DOHH2 (cell line): ENCODE data around the gene COMT.

ENCODE experiments used
- H3F3A ChIP-seq: fragments of 200-600 bp; sonication (generic), shearing (Covaris generic); 2 replicates; pipeline ENCODE4 v1.6.0; 2016; ENCODE audit warnings: antibody characterized with exemption, mild to moderate bottlenecking; ENCODE audit not compliant: control insufficient read depth, insufficient read depth
- H3K27ac ChIP-seq: fragments of 200-600 bp; sonication (generic); 2 replicates; pipeline ENCODE4 v1.5.1; 2014; ENCODE audit warnings: low read depth, mild to moderate bottlenecking, low read length, moderate library complexity
- H3K27me3 ChIP-seq: fragments of 200-600 bp; sonication (generic); 2 replicates; pipeline ENCODE4 v1.6.1; 2014; ENCODE audit warnings: mild to moderate bottlenecking, low read length, mixed read lengths; ENCODE audit not compliant: control insufficient read depth
- H3K36me3 ChIP-seq: fragments of 200-600 bp; sonication (generic); 2 replicates; pipeline ENCODE4 v1.6.1; 2014; ENCODE audit warnings: mild to moderate bottlenecking, low read length, moderate library complexity, mixed read lengths; ENCODE audit not compliant: control insufficient read depth
- H3K4me1 ChIP-seq: fragments of 200-600 bp; sonication (generic); 2 replicates; pipeline ENCODE4 v1.6.1; 2014; ENCODE audit warnings: mild to moderate bottlenecking, low read length, mixed read lengths; ENCODE audit not compliant: control insufficient read depth
- H3K4me2 ChIP-seq: fragments of 200-600 bp; sonication (generic); 2 replicates; pipeline ENCODE4 v1.6.0; 2014; ENCODE audit warnings: mild to moderate bottlenecking, low read length, moderate library complexity
- H3K4me3 ChIP-seq: fragments of 200-600 bp; sonication (generic); 2 replicates; pipeline ENCODE4 v1.5.1; 2014; ENCODE audit warnings: mild to moderate bottlenecking, low read length, mixed read lengths
- H3K79me2 ChIP-seq: fragments of 200-600 bp; sonication (generic); 2 replicates; pipeline ENCODE4 v1.6.1; 2014; ENCODE audit warnings: mild to moderate bottlenecking, low read length, mixed read lengths; ENCODE audit not compliant: control insufficient read depth
- H3K9me2 ChIP-seq: fragments of 200-600 bp; sonication (generic); replicated peaks from 2 replicates; pipeline ENCODE4 v1.6.1; 2014; ENCODE audit warnings: mild to moderate bottlenecking, low read length, mixed read lengths; ENCODE audit not compliant: control insufficient read depth
- H3K9me3 ChIP-seq: fragments of 200-600 bp; sonication (generic); 2 replicates; pipeline ENCODE4 v1.6.1; 2014; ENCODE audit warnings: antibody characterized with exemption, low read length, mixed read lengths; ENCODE audit not compliant: control insufficient read depth, insufficient read depth
- H4K20me1 ChIP-seq: fragments of 200-600 bp; sonication (generic); 2 replicates; pipeline ENCODE4 v1.6.0; 2014; ENCODE audit warnings: low read depth, mild to moderate bottlenecking, antibody characterized with exemption, low read length, moderate library complexity; ENCODE audit not compliant: control insufficient read depth, insufficient read depth
- EZH2phosphoT487 ChIP-seq: fragments of 200-600 bp; sonication (generic); IDR thresholded peaks from 2 replicates; pipeline ENCODE4 v1.6.1; 2017; ENCODE audit warnings: borderline replicate concordance, mild to moderate bottlenecking, antibody characterized with exemption, low read length, moderate library complexity, mixed read lengths
- TF ChIP-seq, protein P1 (sequence below): fragments of 200-600 bp; sonication (generic); IDR thresholded peaks from one replicate; pipeline ENCODE4 v1.5.1; 2014; ENCODE audit warnings: antibody characterized with exemption, mild to moderate bottlenecking, low read depth, low read length; ENCODE audit not compliant: poor library complexity, severe bottlenecking

COMT gene

DNA sequence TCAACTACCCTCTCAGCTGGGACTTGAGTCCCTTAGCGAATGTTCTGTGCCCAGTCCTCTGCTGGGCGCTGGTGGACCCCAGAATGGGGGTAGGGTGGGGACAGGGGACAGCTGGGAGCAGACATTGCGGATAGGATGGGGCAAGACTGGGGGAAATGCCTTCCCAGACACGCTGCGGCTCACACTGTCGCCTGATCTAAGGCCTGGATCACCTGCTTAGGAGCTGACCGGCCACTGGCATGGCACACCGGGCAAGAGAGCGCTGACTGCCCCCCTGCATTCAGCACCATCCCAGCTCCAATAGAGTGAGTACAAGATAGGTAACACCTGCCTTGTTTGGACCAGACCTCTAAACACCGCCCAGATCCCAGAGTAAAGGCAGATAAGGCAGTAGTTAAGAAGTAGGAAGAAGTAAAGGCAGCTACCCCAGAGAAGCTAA lies 73.6 kb downstream of the COMT start:
- H3K4me3 ChIP-seq, result no peak overlapping the region
- H3K27me3 ChIP-seq, result peaks cover 37% of the 10 kb centered on the region
- no peak overlapping the region for H3K27ac ChIP-seq

DNA sequence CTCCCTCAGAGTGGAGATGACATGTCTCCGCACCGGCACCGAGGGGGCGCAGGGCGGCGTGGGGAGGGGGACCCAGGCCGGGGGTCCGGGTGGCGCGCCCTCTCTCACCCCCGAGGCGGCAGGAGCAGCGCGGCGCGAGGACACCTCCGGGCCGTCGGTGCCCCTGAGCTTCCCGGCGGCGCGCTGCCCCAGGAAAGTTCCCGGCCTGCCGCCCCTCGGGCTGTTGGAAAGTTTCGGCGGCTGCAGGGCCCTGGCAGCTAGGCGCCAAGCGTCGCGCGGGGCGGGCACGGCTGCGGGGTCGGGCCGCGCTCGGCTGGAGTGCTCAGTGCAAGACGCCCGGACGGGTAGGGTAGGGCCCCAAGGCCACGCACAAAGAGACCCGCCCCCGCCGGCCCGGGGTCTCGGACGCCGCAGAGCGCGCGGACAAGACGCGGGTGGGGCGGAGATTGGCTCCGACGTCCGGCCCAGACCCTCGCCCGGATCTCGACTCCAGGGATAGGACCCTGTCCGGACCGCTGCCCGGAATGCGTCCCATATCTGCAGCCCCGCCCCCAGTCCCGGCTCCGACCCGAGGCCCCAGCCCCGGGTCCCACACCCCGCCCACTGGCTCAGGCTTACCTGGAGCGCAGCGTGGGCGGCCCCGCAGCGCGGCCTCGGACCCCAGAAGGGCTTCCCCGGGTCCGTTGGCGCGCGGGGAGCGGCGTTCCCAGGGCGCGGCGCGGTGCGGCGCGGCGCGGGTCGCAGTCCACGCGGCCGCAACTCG lies 74.6 kb downstream of the COMT start:
- TF ChIP-seq, protein P1, sequence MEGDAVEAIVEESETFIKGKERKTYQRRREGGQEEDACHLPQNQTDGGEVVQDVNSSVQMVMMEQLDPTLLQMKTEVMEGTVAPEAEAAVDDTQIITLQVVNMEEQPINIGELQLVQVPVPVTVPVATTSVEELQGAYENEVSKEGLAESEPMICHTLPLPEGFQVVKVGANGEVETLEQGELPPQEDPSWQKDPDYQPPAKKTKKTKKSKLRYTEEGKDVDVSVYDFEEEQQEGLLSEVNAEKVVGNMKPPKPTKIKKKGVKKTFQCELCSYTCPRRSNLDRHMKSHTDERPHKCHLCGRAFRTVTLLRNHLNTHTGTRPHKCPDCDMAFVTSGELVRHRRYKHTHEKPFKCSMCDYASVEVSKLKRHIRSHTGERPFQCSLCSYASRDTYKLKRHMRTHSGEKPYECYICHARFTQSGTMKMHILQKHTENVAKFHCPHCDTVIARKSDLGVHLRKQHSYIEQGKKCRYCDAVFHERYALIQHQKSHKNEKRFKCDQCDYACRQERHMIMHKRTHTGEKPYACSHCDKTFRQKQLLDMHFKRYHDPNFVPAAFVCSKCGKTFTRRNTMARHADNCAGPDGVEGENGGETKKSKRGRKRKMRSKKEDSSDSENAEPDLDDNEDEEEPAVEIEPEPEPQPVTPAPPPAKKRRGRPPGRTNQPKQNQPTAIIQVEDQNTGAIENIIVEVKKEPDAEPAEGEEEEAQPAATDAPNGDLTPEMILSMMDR, result no peak
- peak; percentile 83; the same call in 1 of the 2 replicates for TF ChIP-seq EZH2phosphoT487
- peaks cover 37% of the 10 kb centered on the region for H3K27me3 ChIP-seq
- no peak overlapping the region for H3K27ac ChIP-seq

More for the DNA sequence above, 73.6 kb downstream of the COMT start:
- no peak overlapping the region for H3K4me2 ChIP-seq
- H3K4me1 ChIP-seq, result peaks cover 15% of the 10 kb centered on the region
- H3K9me2 ChIP-seq, result no peaks in the 10 kb centered on the region
- H4K20me1 ChIP-seq, result no peaks in the 10 kb centered on the region
- TF ChIP-seq EZH2phosphoT487, result no peak
- no peaks in the 10 kb centered on the region for H3K36me3 ChIP-seq
- H3K79me2 ChIP-seq, result no peaks in the 10 kb centered on the region
- no peaks in the 10 kb centered on the region for H3K9me3 ChIP-seq
- no peaks in the 10 kb centered on the region for H3F3A ChIP-seq

DNA sequence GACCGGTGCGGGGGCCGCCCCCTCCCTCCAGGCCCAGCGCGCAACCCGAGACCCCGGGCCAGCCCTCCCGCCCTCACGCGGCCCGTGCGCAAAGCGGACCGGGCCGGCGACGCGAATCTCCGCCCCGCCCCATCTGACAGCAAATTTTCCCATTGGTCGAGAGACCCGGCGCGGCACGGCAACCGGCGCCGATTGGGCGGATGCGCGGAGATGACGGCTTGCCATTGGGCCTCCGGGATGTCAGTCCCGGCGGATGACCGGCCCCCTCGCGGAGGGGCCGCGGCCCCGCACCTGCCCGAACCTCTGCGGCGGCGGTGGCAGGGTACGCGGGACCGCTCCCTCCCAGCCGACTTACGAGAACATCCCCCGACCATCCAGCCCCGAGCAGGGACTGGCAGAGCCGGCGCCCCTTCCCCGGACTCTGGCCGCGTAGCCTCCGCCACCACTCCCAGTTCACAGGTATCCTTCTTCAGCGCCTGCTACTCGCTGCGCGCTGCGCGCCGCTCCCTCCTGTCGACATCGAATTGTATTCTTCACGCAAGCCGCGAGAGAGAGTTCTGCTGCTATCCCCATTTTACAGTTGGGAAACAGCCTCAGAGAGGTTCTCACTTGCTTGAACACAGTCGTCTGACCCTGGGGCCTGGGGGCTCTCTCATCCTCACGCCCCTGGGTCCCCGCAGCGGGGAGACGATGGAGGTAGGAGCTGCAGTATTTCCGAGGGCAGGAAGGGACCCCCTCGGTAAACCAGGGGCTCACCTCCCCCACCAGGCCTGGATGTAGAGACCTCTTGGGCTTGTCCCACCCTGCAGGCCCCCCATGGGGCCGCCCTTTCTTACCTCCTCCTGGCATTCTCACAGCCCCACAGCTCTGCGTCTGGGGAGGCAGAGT lies 75.4 kb downstream of the COMT start, which contains the start of gene ARVCF:
Gene ARVCF, minus strand, starts transcription at position 90 of the 888 bp plus-strand sequence. CDS start 26,029 bp downstream, outside the sequence.
- Histone ChIP-seq H3K9me2 (no peaks in the 10 kb centered on the region), H4K20me1 (0 out of 2 replicates have a peak, but pooled peaks cover under 1% of the 10 kb centered on the region), H3K4me2 (peak within 1 kb of the TSS; percentile 78), H3K4me1 (peaks cover 24% of the 10 kb centered on the region), H3K4me3 (peak within 1 kb of the TSS; percentile 81), H3K9me3 (no peaks in the 10 kb centered on the region), H3K27me3 (peaks cover 37% of the 10 kb centered on the region), H3K79me2 (peaks cover 10% of the 10 kb centered on the region), H3F3A (no peaks in the 10 kb centered on the region), H3K27ac (no peak within 1 kb of the TSS), H3K36me3 (peaks cover 4% of the 10 kb centered on the region; the same call in 1 of the 2 replicates)
- TF ChIP-seq EZH2phosphoT487, result no peak
- TF ChIP-seq, protein P1, result no peak

More for the DNA sequence above, 74.6 kb downstream of the COMT start:
- Histone ChIP-seq H3K9me2 (no peaks in the 10 kb centered on the region), H4K20me1 (no peaks in the 10 kb centered on the region), H3F3A (no peaks in the 10 kb centered on the region), H3K4me3 (peak overlapping the region; percentile 81), H3K4me2 (peak overlapping the region; percentile 78), H3K36me3 (peaks cover 2% of the 10 kb centered on the region; the same call in 1 of the 2 replicates), H3K4me1 (peaks cover 20% of the 10 kb centered on the region), H3K79me2 (peaks cover 2% of the 10 kb centered on the region), H3K9me3 (no peaks in the 10 kb centered on the region)
